HG03469 (cell line): ENCODE measurements around the gene ZNF813.
"Not testable (repeated sequence)": the region's sequence is repeated elsewhere in the genome, so short reads cannot be mapped to it uniquely, and the experiment has no call there.

Experiments used
- ATAC-seq: cut with Tn5 transposase; IDR thresholded peaks from one replicate; pipeline ENCODE4 v1.9.1; 2021; ENCODE audit warnings: mild to moderate bottlenecking, moderate library complexity, moderate number of reproducible peaks; ENCODE audit not compliant: unreplicated experiment

Gene ZNF813

GRCh38 chr19:53475470-53475869 lies 7.9 kb downstream of the ZNF813 start:
- ATAC-seq = not testable (repeated sequence)

DNA sequence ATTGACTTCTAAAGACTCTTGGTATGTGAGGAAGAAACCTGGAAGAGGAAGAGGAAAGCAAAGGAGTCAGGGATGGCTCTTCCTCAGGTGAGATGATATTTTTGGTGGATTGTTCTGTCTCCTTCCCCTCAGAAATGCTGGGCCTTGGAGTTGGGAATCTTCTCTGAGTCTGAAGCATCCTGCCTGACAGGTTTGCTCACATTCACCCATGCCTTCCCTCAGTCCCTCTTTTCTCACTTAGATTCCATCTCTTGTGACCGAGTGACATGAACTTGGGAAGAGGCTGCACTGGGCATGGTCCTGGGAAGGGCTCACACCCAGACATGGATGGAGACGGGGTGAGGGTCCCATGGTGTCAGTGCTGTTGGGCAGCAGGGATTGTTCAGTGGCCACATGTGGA lies 16.2 kb downstream of the ZNF813 start:
- not testable (repeated sequence) for ATAC-seq

DNA sequence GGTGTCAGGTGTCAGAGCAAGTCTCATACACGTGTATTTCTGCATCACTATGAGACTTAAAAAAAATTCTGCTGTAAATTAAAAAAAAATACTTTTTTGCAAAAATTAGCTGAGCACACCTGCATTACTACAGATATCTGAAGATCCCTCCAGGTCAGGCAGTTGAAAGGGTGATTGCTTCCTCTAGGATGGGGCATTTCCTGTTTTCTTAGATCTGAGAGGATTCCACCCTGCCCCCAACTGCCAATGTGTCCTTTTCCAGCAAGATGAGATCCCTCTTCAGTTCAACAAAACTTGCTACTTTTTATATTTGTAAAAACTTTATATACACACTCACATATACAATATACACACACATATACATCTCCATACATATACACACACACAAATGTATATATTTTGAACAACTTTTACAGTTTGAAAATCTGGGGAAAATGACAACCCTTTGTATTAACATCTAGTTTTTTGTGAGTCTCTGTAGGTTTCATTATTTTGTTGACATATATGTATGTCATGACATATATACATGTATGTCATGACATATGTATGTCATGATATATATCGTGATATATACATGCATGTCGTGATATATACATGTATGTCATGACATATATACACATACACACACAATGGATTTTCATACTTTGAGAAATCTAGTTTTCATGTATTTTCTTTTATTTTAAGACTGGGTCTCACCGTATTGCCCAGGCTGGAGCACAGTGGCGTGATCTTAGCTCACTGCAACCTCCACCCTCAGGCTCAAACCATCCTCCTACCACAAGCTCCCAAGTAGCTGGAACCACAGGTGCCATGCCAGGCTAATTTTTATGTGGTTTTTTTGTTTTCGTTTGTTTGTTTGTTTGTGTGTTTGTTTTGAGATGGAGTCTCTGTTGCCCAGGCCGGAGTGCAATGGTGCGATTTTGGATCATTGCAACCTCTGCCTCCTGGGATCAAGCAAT lies 17.8 kb downstream of the ZNF813 start:
- no peak for ATAC-seq

DNA sequence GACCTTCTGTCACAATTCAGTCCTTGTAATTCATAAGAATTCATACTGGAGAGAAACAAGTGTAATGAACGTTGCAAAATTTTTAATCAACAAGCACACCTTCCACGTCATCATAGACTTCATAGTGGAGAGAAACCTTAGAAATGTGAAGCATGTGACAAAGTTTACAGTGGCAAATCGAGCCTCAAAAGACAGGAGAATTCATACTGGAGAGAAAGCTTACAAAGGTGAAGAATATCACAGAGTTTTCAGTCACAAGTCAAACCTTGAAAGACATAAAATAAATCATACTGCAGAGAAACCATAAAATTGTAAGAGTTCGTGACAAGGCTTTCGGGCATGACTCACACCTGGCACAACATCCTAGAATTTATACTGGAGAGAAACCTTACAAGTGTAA lies 24.6 kb downstream of the ZNF813 start:
- ATAC-seq = no peak

GRCh38 chr19:53497311-53498023 lies 29.9 kb downstream of the ZNF813 start:
- ATAC-seq = not testable (repeated sequence)

- not testable (repeated sequence) for ATAC-seq
Observed at GRCh38 chr19:53498024-53498395, 30.5 kb downstream of the ZNF813 start.

DNA sequence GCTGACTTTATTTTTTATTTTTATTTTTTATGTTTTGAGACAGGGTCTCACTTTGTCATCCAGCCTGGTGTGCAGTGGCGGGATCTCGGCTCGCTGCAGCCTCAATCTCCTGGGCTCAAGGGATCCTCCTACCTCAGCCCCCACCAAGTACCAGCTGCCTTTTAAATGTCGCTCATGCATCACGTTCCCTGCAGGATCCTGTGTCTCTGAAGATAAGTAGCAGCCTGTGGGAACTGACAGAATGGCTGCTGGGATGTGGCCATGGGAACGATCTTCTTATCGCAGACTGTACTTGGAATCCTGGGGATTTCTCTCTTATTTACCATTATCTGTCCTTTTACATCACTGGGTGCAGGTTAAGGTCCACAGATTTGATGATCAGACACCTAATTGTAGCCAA lies 35.6 kb downstream of the ZNF813 start:
- not testable (repeated sequence) for ATAC-seq

DNA sequence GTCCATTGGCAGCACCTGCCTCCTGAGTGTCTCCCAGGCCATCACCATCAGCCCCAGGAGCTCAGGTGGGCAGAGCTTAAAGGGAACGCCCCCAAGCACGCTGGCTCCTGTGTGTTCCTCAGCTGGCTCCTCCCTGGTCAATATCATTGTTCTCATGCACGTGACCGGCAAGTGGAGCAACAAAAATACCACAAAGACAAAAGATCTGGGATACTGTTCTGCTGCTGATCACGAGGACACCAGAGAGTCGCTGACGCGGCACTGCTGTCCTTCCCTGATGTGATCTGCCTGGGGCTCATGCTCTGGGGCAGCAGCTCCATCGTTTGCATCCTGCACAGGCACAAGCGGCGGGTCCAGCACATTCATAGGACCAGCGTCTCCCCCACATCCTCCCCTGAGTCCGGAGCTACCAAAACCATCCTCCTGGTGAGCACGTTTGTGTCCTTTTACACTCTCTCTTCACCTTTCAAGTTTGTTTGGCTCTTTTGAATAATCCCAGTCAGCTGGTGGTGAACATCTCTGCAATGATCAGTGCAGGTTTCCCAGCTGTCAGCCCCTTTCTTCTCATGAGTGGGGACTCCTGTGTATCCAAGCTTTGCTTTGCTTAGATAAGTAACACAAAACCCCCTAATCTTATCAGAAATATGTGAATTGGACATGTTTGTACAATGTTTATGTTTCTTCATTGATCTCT lies 36.3 kb downstream of the ZNF813 start:
- ATAC-seq = not testable (repeated sequence)

DNA sequence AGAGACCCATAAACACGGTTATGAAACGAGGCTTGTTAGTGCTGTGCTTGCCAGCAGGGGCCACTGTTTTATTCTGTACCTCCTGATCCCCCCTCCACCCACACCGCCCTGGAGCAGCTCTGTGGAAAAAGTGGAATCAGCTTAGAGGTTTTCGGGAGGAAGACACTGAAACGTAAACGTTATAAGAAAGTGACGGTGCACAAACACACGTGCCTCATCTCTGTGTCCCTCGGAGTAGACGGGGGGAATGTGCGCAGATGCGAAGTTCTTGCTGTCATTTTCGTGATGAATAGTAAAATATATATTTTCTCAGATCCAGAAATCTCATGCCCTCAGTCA lies 36.8 kb downstream of the ZNF813 start:
- not testable (repeated sequence) for ATAC-seq

GRCh38 chr19:53504885-53505284 lies 37.4 kb downstream of the ZNF813 start:
- no peak for ATAC-seq

- no peak for ATAC-seq
Observed at GRCh38 chr19:53506728-53507127, 39.2 kb downstream of the ZNF813 start.

- ATAC-seq = no peak
Observed at GRCh38 chr19:53507523-53508442, 40.2 kb downstream of the ZNF813 start.

DNA sequence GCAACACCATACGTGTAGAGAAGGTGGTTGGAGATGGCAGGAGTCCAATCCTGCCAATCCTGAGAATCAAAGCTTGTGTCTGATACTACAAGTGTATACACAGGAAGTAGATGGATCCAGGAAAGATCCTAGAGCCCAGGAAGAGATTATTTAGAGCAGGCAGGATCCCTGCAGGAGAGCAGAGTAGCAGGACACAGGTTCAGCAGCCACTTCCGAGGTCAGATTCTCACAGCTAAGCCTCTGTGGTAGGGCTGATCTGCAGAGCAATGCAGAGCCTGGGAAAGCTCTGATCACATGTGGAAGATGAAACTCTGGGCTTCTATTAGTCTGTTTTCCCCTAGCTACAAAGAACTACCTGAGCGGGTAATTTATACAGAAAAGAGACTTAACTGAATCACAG lies 41.9 kb downstream of the ZNF813 start:
- ATAC-seq = no peak

GRCh38 chr19:53509845-53510244 lies 42.3 kb downstream of the ZNF813 start:
- no peak for ATAC-seq

DNA sequence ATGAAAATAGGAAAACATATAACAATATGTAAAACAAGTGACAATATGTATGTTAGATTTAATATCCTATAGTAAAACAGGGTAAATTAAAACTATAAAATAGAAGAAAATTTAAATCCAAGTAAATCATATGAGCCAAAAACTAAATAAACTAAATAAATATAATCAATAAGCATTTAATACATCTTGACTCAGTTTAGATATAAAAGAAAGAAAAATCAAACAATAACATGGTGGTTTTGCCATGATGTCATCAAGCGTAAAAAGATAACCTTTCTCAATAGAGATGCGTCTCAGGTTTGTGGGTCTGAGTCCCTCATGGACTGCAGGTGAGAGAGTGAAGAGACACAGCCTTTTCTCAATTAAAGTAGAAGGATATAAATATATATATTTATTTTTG lies 43.8 kb downstream of the ZNF813 start:
- ATAC-seq = no peak

GRCh38 chr19:53511933-53512374 lies 44.4 kb downstream of the ZNF813 start:
- ATAC-seq = no peak

DNA sequence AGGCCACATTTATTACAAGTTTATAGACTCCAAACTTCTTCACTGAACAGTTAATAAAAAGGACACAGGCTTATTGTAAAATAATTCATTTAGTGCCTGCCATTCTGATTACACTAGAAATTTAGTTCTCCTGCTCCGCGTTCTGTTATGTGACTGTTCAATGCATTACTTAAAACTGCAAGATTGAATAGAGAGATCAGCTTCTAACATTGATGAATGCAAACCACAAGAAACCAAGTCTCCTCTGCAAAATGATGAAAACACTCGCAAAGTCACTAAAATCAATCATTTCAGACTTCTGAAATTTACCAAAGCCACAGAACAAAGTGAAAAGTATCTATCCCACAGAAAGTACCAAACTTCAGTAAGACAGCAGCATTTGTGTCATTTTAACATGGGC lies 47.5 kb downstream of the ZNF813 start:
- not testable (repeated sequence) for ATAC-seq

- no peak for ATAC-seq
Observed at GRCh38 chr19:53517114-53517741, 49.7 kb downstream of the ZNF813 start.

- no peak for ATAC-seq
Observed at GRCh38 chr19:53518121-53518520, 50.6 kb downstream of the ZNF813 start.

DNA sequence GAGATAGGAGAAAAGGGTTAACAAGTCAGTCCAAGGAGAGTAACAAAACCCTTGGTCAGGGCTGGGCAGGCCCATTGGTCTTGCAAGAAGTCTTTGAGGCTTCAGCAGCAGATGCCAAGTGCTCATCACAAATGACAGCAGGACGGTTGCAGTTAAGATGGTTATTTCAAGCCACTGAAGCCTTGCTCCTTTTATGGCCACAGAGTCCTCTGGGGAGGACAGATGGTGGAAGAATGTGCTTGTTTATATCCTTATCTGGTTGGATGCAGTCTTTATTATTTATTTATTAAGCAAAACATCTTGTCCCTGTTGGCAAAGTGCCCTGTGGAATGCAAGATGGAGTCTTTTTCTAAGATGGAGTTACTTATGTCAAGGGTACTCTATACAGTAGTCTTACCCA lies 51.2 kb downstream of the ZNF813 start:
- ATAC-seq = no peak
